Lung (tissue), 12 donors: ENCODE results near the gene RAI1. TPM values are rescaled to one million over a fixed set of nuclear protein-coding genes. Genes with fewer than 3 reads are reported as not detected.

Experiments used
- ATAC-seq: fragments of 200-7000 bp; cut with Tn5 transposase; one replicate; pipeline ENCODE4 v1.9.1; 2020; ENCODE audit warnings: moderate number of reproducible peaks; ENCODE audit not compliant: insufficient read depth, low FRiP score
- DNase-seq, 3 donors: peaks; one replicate each; pipeline ENCODE4 v3.0.0-alpha.2; 2013 to 2017
- H3K27ac ChIP-seq, 2 donors: one replicate each; pipeline ENCODE4 v1.5.1; 2013; ENCODE audit warnings: mild to moderate bottlenecking in 2 of 2, moderate library complexity in 2 of 2, control low read depth in 1 of 2, inconsistent platforms in 1 of 2, low read depth in 1 of 2, low read length in 1 of 2
- H3K27me3 ChIP-seq, 3 donors: one replicate each; pipeline ENCODE4 v1.5.1; 2013; ENCODE audit warnings: low read length in 2 of 3; ENCODE audit not compliant: control insufficient read depth in 3 of 3, insufficient read depth in 3 of 3
- H3K36me3 ChIP-seq, 4 donors: one replicate each; pipeline ENCODE4 v1.5.1; 2013; ENCODE audit warnings: low read length in 4 of 4, mild to moderate bottlenecking in 1 of 4, moderate library complexity in 1 of 4; ENCODE audit not compliant: control insufficient read depth in 4 of 4, insufficient read depth in 4 of 4
- H3K4me1 ChIP-seq, 5 donors: one replicate each; pipeline ENCODE4 v1.5.1; 2013; ENCODE audit warnings: low read length in 5 of 5, mild to moderate bottlenecking in 2 of 5, moderate library complexity in 1 of 5; ENCODE audit not compliant: control insufficient read depth in 5 of 5, insufficient read depth in 5 of 5
- H3K4me3 ChIP-seq: one replicate; pipeline ENCODE4 v1.5.1; 2013; ENCODE audit warnings: mild to moderate bottlenecking, control low read depth, moderate library complexity
- H3K9ac ChIP-seq, 2 donors: one replicate each; pipeline ENCODE4 v1.5.1; 2013; ENCODE audit warnings: low read length in 2 of 2, control low read depth in 1 of 2; ENCODE audit not compliant: insufficient read depth in 1 of 2
- H3K9me3 ChIP-seq, 4 donors: one replicate each; pipeline ENCODE4 v1.5.1; 2013; ENCODE audit warnings: low read length in 3 of 4, mild to moderate bottlenecking in 1 of 4, moderate library complexity in 1 of 4; ENCODE audit not compliant: control insufficient read depth in 4 of 4, insufficient read depth in 3 of 4
- WGBS, 2 donors: extraction: QIAGEN DNeasy Blood & Tissue Kit; methylation state at CpG; one replicate each; pipeline ENCODE4 v1.1.7; 2013; 5-methylcytosine and 5-hydroxymethylcytosine counted together
- polyA plus RNA-seq, 2 donors: library from polyadenylated mRNA; stranded (reverse); fragments of 200-250 nt; gene quantifications; one replicate each; pipeline ENCODE4 v1.2.1, GENCODE V29; 2013
- total RNA-seq, 2 donors: library from RNA; depleted of rRNA in 1 of 2; stranded (reverse); fragments of >200 nt in 1 of 2; gene quantifications; one replicate each; pipeline ENCODE4 v1.2.1, GENCODE V29; 2014 to 2021
- TF ChIP-seq, protein P1 (sequence below): IDR thresholded peaks from 2 replicates; pipeline ENCODE4 v1.5.1; 2012; ENCODE audit warnings: mild to moderate bottlenecking; ENCODE audit errors: control extremely low read depth, extremely low read depth
- donor health status: control.
- donor health status: control.
- donor health status: Bipolar disorder and iron deficiency.
- donor health status: healthy.
- donor health status: DM: yes; HTN: yes; CAD: no.

The RAI1 gene
- total and polyA plus RNA-seq, 4 donors = 14.5 to 44.4 (median 28.3) TPM

DNA sequence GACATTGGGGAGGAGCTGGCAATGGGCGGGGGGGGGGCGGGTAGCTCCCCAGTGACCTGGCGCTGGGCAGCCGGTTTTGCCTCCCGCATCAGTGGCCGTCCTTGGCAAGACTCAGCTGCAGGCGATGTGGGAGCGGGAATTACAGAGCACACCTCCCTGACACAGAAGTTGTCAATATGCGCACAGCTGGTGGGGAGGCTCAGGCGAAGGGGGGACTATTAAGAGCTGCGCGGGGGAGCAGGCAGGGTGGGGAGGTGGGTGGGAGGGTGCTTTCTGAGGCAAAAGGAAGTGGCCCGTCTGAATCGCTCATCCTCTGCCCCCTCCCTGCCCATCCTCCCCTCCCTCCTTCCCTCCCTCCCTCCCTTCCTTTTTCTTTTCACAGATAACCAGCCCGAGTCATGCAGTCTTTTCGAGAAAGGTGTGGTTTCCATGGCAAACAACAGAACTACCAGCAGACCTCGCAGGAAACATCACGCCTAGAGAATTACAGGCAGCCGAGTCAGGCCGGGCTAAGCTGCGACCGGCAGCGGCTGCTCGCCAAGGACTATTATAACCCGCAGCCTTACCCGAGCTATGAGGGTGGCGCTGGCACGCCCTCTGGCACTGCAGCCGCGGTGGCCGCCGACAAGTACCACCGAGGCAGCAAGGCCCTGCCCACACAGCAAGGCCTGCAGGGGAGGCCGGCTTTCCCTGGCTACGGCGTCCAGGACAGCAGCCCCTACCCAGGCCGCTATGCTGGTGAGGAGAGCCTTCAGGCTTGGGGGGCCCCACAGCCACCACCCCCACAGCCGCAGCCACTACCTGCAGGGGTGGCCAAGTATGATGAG, 111.5 kb downstream of the RAI1 start:
- Histone ChIP-seq H3K36me3 (peaks cover 0 to 46% (median 21%) of the 10 kb centered on the region in 4 donors), H3K9ac (no peak overlapping the region), H3K27me3 (no peaks in the 10 kb centered on the region), H3K9me3 (no peaks in the 10 kb centered on the region), H3K4me1 (peaks cover 0 to 35% (median 10%) of the 10 kb centered on the region in 5 donors), H3K27ac (no peak overlapping the region), H3K4me3 (no peak overlapping the region)
- TF ChIP-seq, protein P1, sequence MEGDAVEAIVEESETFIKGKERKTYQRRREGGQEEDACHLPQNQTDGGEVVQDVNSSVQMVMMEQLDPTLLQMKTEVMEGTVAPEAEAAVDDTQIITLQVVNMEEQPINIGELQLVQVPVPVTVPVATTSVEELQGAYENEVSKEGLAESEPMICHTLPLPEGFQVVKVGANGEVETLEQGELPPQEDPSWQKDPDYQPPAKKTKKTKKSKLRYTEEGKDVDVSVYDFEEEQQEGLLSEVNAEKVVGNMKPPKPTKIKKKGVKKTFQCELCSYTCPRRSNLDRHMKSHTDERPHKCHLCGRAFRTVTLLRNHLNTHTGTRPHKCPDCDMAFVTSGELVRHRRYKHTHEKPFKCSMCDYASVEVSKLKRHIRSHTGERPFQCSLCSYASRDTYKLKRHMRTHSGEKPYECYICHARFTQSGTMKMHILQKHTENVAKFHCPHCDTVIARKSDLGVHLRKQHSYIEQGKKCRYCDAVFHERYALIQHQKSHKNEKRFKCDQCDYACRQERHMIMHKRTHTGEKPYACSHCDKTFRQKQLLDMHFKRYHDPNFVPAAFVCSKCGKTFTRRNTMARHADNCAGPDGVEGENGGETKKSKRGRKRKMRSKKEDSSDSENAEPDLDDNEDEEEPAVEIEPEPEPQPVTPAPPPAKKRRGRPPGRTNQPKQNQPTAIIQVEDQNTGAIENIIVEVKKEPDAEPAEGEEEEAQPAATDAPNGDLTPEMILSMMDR = no peak
- peak; percentile 58 to 65 (median 63) for DNase-seq
- 22 to 41% methylated on average over 38 of the region's 38 CpGs for WGBS, 2 donors
- ATAC-seq = no peak

DNA sequence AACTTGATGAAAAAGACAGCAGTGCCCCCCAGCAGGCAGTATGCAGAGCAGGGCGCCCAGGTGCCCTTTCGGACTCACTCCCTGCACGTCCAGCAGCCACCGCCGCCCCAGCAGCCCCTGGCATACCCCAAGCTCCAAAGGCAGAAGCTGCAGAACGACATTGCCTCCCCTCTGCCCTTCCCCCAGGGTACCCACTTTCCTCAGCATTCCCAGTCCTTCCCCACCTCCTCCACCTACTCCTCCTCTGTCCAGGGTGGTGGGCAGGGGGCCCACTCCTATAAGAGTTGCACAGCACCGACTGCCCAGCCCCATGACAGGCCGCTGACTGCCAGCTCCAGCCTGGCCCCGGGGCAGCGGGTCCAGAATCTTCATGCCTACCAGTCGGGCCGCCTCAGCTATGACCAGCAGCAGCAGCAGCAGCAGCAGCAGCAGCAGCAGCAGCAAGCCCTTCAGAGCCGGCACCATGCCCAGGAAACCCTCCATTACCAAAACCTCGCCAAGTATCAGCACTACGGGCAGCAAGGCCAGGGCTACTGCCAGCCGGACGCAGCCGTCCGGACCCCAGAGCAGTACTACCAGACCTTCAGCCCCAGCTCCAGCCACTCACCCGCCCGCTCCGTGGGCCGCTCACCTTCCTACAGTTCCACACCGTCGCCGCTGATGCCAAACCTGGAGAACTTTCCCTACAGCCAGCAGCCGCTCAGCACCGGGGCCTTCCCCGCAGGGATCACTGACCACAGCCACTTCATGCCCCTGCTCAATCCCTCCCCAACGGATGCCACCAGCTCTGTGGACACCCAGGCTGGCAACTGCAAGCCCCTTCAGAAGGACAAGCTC, 112.3 kb downstream of the RAI1 start:
- DNase-seq (no peak), ATAC-seq (no peak)
- H3K9me3 ChIP-seq = no peaks in the 10 kb centered on the region
- 93 to 94% methylated on average over 29 to 30 of the region's 30 CpGs for WGBS, 2 donors
- H3K9ac ChIP-seq = no peak overlapping the region
- H3K4me1 ChIP-seq = peaks cover 0 to 35% (median 10%) of the 10 kb centered on the region in 5 donors
- no peaks in the 10 kb centered on the region for H3K27me3 ChIP-seq
- no peak overlapping the region for H3K4me3 ChIP-seq
- H3K27ac ChIP-seq = no peak overlapping the region
- TF ChIP-seq, protein P1 = no peak
- H3K36me3 ChIP-seq = peaks cover 0 to 53% (median 23%) of the 10 kb centered on the region in 4 donors

DNA sequence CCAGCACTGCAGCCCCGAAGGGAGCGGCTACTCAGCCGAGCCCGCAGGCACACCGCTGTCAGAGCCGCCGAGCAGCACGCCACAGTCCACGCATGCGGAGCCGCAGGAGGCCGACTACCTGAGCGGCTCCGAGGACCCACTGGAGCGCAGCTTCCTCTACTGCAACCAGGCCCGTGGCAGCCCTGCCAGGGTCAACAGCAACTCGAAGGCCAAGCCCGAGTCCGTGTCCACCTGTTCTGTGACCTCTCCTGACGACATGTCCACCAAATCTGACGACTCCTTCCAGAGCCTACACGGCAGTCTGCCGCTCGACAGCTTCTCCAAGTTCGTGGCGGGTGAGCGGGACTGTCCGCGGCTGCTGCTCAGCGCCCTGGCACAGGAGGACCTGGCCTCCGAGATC, 113.1 kb downstream of the RAI1 start:
- Histone ChIP-seq H3K4me3 (no peak overlapping the region), H3K9me3 (no peaks in the 10 kb centered on the region), H3K4me1 (peaks cover 0 to 33% (median 10%) of the 10 kb centered on the region in 5 donors), H3K27me3 (no peaks in the 10 kb centered on the region), H3K9ac (no peak overlapping the region), H3K36me3 (peaks cover 0 to 58% (median 29%) of the 10 kb centered on the region in 4 donors), H3K27ac (no peak overlapping the region)
- TF ChIP-seq, protein P1 = no peak
- ATAC-seq (no peak), DNase-seq (no peak)
- WGBS, 2 donors = 96% methylated on average over 31 of the region's 31 CpGs
